ENCODE data around the gene KPTN. TPM values are rescaled to one million over a fixed set of nuclear protein-coding genes. Genes with fewer than 3 reads are reported as not detected.

KPTN gene
- total and polyA plus RNA-seq, 2 of the 8 experiments (the other 6 are each of a cell fraction or from before 2014, with no cell fraction given) = 23.6 to 31.3 TPM

DNA sequence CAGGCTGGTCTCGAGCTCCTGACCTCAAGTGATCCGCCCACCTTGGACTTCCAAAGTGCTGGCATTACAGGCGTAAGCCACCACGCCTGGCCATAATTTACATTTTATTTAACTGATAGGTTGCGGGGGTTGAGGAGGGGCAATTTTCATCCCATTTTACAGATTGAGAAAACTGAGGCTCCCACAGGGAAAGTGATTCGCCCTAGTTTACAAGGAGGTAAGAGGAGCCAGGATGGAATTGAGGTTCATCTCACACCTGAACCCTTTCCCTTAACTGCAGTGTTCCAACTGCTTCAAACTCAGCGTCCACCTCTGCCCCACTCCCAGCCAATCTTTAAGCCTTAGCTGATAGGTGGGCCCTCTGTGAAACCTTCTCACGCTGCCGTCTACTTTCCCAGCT, 34.8 kb upstream of the KPTN start (continued):
- TF ChIP-seq, protein P1, sequence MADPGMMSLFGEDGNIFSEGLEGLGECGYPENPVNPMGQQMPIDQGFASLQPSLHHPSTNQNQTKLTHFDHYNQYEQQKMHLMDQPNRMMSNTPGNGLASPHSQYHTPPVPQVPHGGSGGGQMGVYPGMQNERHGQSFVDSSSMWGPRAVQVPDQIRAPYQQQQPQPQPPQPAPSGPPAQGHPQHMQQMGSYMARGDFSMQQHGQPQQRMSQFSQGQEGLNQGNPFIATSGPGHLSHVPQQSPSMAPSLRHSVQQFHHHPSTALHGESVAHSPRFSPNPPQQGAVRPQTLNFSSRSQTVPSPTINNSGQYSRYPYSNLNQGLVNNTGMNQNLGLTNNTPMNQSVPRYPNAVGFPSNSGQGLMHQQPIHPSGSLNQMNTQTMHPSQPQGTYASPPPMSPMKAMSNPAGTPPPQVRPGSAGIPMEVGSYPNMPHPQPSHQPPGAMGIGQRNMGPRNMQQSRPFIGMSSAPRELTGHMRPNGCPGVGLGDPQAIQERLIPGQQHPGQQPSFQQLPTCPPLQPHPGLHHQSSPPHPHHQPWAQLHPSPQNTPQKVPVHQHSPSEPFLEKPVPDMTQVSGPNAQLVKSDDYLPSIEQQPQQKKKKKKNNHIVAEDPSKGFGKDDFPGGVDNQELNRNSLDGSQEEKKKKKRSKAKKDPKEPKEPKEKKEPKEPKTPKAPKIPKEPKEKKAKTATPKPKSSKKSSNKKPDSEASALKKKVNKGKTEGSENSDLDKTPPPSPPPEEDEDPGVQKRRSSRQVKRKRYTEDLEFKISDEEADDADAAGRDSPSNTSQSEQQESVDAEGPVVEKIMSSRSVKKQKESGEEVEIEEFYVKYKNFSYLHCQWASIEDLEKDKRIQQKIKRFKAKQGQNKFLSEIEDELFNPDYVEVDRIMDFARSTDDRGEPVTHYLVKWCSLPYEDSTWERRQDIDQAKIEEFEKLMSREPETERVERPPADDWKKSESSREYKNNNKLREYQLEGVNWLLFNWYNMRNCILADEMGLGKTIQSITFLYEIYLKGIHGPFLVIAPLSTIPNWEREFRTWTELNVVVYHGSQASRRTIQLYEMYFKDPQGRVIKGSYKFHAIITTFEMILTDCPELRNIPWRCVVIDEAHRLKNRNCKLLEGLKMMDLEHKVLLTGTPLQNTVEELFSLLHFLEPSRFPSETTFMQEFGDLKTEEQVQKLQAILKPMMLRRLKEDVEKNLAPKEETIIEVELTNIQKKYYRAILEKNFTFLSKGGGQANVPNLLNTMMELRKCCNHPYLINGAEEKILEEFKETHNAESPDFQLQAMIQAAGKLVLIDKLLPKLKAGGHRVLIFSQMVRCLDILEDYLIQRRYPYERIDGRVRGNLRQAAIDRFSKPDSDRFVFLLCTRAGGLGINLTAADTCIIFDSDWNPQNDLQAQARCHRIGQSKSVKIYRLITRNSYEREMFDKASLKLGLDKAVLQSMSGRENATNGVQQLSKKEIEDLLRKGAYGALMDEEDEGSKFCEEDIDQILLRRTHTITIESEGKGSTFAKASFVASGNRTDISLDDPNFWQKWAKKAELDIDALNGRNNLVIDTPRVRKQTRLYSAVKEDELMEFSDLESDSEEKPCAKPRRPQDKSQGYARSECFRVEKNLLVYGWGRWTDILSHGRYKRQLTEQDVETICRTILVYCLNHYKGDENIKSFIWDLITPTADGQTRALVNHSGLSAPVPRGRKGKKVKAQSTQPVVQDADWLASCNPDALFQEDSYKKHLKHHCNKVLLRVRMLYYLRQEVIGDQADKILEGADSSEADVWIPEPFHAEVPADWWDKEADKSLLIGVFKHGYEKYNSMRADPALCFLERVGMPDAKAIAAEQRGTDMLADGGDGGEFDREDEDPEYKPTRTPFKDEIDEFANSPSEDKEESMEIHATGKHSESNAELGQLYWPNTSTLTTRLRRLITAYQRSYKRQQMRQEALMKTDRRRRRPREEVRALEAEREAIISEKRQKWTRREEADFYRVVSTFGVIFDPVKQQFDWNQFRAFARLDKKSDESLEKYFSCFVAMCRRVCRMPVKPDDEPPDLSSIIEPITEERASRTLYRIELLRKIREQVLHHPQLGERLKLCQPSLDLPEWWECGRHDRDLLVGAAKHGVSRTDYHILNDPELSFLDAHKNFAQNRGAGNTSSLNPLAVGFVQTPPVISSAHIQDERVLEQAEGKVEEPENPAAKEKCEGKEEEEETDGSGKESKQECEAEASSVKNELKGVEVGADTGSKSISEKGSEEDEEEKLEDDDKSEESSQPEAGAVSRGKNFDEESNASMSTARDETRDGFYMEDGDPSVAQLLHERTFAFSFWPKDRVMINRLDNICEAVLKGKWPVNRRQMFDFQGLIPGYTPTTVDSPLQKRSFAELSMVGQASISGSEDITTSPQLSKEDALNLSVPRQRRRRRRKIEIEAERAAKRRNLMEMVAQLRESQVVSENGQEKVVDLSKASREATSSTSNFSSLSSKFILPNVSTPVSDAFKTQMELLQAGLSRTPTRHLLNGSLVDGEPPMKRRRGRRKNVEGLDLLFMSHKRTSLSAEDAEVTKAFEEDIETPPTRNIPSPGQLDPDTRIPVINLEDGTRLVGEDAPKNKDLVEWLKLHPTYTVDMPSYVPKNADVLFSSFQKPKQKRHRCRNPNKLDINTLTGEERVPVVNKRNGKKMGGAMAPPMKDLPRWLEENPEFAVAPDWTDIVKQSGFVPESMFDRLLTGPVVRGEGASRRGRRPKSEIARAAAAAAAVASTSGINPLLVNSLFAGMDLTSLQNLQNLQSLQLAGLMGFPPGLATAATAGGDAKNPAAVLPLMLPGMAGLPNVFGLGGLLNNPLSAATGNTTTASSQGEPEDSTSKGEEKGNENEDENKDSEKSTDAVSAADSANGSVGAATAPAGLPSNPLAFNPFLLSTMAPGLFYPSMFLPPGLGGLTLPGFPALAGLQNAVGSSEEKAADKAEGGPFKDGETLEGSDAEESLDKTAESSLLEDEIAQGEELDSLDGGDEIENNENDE (IDR thresholded peaks at IDR 0.05; ENCODE audit: insufficient replicate concordance, low read length) = no peak
- TF ChIP-seq SP4 (IDR thresholded peaks at IDR 0.05; ENCODE audit: low read length) = no peak
- TF ChIP-seq KDM1A (IDR thresholded peaks at IDR 0.05; ENCODE audit: borderline replicate concordance, low read length) = no peak
- no peak for TF ChIP-seq SP1 (IDR thresholded peaks at IDR 0.05; ENCODE audit: low read depth, low read length)
- TF ChIP-seq, protein P2, sequence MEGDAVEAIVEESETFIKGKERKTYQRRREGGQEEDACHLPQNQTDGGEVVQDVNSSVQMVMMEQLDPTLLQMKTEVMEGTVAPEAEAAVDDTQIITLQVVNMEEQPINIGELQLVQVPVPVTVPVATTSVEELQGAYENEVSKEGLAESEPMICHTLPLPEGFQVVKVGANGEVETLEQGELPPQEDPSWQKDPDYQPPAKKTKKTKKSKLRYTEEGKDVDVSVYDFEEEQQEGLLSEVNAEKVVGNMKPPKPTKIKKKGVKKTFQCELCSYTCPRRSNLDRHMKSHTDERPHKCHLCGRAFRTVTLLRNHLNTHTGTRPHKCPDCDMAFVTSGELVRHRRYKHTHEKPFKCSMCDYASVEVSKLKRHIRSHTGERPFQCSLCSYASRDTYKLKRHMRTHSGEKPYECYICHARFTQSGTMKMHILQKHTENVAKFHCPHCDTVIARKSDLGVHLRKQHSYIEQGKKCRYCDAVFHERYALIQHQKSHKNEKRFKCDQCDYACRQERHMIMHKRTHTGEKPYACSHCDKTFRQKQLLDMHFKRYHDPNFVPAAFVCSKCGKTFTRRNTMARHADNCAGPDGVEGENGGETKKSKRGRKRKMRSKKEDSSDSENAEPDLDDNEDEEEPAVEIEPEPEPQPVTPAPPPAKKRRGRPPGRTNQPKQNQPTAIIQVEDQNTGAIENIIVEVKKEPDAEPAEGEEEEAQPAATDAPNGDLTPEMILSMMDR (IDR thresholded peaks at IDR 0.05; ENCODE audit: control extremely low read depth in 1 of 3, insufficient read depth in 1 of 3, low read depth in 1 of 3, low read length in 3 of 3) = no peak
- no peak for TF ChIP-seq HDAC2 (IDR thresholded peaks at IDR 0.05; ENCODE audit: borderline replicate concordance in 1 of 2, low read depth in 2 of 2, low read length in 2 of 2)
- no peak for TF ChIP-seq JUND (IDR thresholded peaks at IDR 0.05; ENCODE audit: low read length)
- no peak for TF ChIP-seq SIN3A (conservative IDR thresholded peaks at IDR 0.05 in 1 of 2, IDR thresholded peaks at IDR 0.05 in 1 of 2; ENCODE audit: low read depth in 1 of 2, low read length in 2 of 2)

Measured in H1 (cell line).